WERI-Rb-1 (cell line): ENCODE measurements around the gene HMCN1.

Source experiments
- DNase-seq: peaks from one replicate; pipeline ENCODE4 v3.0.0-alpha.2; 2020
- H3K27ac ChIP-seq: fragments of 250-450 bp; sonication (Bioruptor Pico); 2 replicates; pipeline ENCODE4 v1.5.1; 2020; ENCODE audit warnings: mild to moderate bottlenecking, moderate library complexity
- H3K27me3 ChIP-seq: fragments of 250-450 bp; sonication (Bioruptor Pico); 2 replicates; pipeline ENCODE4 v1.5.1; 2021; ENCODE audit warnings: mild to moderate bottlenecking, low read depth, moderate library complexity; ENCODE audit not compliant: insufficient read depth, severe bottlenecking
- H3K36me3 ChIP-seq: fragments of 250-450 bp; sonication (Bioruptor Pico); 2 replicates; pipeline ENCODE4 v1.5.1; 2020; ENCODE audit warnings: mild to moderate bottlenecking, moderate library complexity
- H3K4me3 ChIP-seq: 2 replicates; pipeline ENCODE4 v1.5.1; 2011; ENCODE audit warnings: low read depth, mild to moderate bottlenecking, control low read depth, low read length
- H3K9me3 ChIP-seq: fragments of 250-450 bp; sonication (Bioruptor Pico); 2 replicates; pipeline ENCODE4 v1.5.1; 2021; ENCODE audit warnings: mild to moderate bottlenecking, moderate library complexity; ENCODE audit not compliant: severe bottlenecking
- TF ChIP-seq, protein P1 (sequence below): IDR thresholded peaks from 2 replicates; pipeline ENCODE4 v1.5.1; 2011; ENCODE audit warnings: low read depth, mild to moderate bottlenecking, control low read depth, inconsistent platforms, low read length

Gene HMCN1

DNA sequence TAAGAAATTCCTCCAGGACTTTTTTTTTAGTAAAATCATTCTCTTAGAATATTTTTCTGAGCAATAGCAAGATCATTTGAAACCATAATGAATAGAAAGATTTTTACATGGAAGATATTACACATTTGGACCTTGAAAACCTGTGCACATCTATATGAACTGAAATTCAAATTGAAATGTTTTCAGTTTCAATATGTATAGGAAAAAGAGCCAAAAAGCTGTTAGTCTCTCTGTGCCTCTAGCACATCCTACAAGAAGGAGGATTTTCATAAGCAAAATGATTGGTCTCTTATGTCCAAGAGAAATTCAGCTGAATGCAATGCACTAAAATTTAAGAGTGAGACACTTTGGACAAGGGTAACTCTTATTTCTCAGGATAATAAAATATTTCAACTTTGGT lies 8.2 kb downstream of the HMCN1 start:
- Histone ChIP-seq H3K36me3 (no peaks in the 10 kb centered on the region), H3K4me3 (no peak overlapping the region), H3K27ac (no peak overlapping the region), H3K9me3 (no peaks in the 10 kb centered on the region), H3K27me3 (peaks cover 3% of the 10 kb centered on the region)
- TF ChIP-seq, protein P1, sequence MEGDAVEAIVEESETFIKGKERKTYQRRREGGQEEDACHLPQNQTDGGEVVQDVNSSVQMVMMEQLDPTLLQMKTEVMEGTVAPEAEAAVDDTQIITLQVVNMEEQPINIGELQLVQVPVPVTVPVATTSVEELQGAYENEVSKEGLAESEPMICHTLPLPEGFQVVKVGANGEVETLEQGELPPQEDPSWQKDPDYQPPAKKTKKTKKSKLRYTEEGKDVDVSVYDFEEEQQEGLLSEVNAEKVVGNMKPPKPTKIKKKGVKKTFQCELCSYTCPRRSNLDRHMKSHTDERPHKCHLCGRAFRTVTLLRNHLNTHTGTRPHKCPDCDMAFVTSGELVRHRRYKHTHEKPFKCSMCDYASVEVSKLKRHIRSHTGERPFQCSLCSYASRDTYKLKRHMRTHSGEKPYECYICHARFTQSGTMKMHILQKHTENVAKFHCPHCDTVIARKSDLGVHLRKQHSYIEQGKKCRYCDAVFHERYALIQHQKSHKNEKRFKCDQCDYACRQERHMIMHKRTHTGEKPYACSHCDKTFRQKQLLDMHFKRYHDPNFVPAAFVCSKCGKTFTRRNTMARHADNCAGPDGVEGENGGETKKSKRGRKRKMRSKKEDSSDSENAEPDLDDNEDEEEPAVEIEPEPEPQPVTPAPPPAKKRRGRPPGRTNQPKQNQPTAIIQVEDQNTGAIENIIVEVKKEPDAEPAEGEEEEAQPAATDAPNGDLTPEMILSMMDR = no peak
- no peak for DNase-seq

DNA sequence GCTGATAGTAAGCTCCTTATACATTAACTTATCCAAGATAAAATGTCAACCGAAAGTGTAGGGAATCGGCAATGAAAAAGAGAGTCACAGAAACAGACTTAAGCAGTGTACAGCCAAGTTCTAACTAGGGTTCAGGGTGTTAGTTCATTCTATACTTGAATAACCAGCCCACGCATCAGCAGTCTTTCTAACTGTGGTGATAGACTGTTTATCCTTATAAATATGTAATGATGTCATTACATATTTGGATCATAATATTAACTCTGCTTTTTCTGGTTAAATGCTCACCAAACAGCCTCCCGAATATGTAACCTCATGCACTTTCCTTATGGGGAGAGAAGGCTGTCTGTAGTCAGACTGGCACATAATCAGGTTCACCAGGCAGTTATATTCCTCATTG lies 11.0 kb downstream of the HMCN1 start:
- no peak overlapping the region for H3K4me3 ChIP-seq
- no peak overlapping the region for H3K27ac ChIP-seq
- no peaks in the 10 kb centered on the region for H3K36me3 ChIP-seq
- TF ChIP-seq, protein P1 = no peak
- peaks cover 5% of the 10 kb centered on the region for H3K27me3 ChIP-seq
- no peaks in the 10 kb centered on the region for H3K9me3 ChIP-seq
- DNase-seq = no peak

DNA sequence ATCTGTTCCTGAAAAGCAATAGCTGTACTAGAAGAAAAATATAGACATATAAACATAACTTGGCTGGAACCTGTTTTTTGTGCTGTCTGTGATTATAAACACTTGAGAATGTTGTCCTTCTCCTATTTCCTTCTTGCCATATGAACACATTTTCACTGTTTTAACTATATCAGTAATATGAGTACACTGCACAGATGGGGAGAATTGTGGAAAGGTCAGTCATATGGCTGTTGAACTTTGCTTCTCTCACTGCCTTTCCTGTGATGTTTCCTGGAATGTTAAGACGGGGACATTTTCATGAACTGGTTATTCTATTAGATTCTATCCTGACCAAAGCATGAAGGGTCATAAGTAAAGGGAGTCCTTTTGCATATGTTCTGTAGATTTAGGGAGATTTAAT lies 24.9 kb downstream of the HMCN1 start:
- Histone ChIP-seq H3K27me3 (peaks cover 9% of the 10 kb centered on the region), H3K27ac (no peak overlapping the region), H3K9me3 (no peaks in the 10 kb centered on the region), H3K36me3 (no peaks in the 10 kb centered on the region), H3K4me3 (no peak overlapping the region)
- DNase-seq = no peak
- TF ChIP-seq, protein P1 = no peak

DNA sequence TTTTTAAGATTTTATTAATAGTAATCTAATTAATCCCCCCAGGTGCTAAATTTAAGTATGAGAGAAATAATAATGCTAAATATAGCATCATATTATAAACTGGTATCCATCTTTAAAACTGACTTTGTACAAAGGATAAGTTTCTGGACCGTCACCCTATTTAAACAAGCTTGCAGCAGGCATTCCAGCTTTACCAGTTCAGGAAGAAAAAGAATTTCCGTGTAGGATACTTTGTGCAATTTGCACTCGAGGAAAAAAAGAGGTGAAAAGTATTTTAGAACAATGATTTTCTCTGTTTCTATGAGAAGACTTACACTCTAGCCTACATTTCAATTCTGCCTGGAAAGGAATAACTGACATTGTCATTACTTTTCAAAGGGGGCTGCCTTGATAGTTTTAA lies 27.6 kb downstream of the HMCN1 start:
- Histone ChIP-seq H3K27ac (no peak overlapping the region), H3K4me3 (no peak overlapping the region), H3K27me3 (peaks cover 9% of the 10 kb centered on the region), H3K9me3 (no peaks in the 10 kb centered on the region), H3K36me3 (no peaks in the 10 kb centered on the region)
- no peak for DNase-seq
- TF ChIP-seq, protein P1 = no peak

DNA sequence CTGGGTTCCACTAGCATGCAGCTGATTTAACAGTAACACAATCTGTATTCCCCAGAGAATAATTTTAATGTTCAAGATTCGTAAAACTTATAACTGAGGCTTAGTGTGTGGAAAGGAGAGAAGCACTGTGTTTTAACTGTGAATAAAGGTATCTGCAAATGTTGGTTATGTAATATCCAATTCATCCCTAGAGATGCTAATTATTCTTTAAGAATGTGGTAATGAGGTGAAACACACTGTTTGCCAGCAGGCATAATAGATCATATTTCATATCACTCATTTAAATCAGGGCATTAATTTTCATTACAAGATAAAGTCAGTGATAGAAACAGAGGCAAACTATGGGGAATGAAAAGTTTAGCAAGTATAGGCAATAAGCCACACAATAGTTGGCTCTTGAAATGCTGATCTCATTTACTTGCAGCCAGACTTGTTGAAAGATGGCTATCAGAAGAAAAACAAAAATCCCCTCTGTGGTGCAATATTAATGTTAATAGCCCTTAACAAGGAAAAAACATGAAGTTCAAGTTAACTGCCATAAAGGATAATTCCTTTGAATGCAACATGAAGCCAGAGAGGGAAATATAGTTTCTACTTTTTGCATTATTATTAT lies 33.4 kb downstream of the HMCN1 start:
- TF ChIP-seq, protein P1 = no peak
- no peaks in the 10 kb centered on the region for H3K9me3 ChIP-seq
- no peak overlapping the region for H3K27ac ChIP-seq
- no peak overlapping the region for H3K4me3 ChIP-seq
- no peaks in the 10 kb centered on the region for H3K36me3 ChIP-seq
- no peak for DNase-seq
- peaks cover 2% of the 10 kb centered on the region for H3K27me3 ChIP-seq

DNA sequence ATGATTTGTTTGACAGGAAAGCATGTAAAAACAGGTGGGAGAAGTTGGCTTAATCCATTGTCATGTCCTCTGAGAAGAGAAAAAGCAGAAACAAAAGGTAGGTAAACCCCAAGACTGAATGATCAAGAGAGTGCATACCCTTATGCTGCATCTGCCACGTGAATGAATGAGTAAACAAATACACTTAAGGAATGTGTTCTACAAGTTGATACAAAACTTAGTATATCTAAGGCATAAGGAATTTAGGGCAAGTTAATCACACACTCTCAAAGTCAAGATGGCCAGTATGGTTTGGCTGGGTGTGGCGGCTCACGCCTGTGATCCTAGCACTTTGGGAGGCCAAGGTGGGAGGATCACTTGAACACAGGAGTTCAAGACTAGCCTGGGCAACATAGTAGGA lies 34.2 kb downstream of the HMCN1 start:
- Histone ChIP-seq H3K4me3 (no peak overlapping the region), H3K27me3 (no peaks in the 10 kb centered on the region), H3K9me3 (no peaks in the 10 kb centered on the region), H3K27ac (no peak overlapping the region), H3K36me3 (no peaks in the 10 kb centered on the region)
- TF ChIP-seq, protein P1 = no peak
- no peak for DNase-seq
